OCI-LY7 (cell line): ENCODE results near the gene NFIA.

Experiments
- EZH2phosphoT487 ChIP-seq: fragments of 200-600 bp; sonication (generic); IDR thresholded peaks from 2 replicates; pipeline ENCODE4 v1.6.1; 2018; ENCODE audit warnings: low read depth, borderline replicate concordance, mild to moderate bottlenecking, mixed run types, antibody characterized with exemption, low read length, moderate library complexity, mixed read lengths
- TF ChIP-seq, protein P1 (sequence below): fragments of 200-600 bp; sonication (generic); conservative IDR thresholded peaks from 2 replicates; pipeline ENCODE4 v1.5.1; 2014; ENCODE audit warnings: mild to moderate bottlenecking, antibody characterized with exemption, low read length, moderate library complexity, mixed read lengths

DNA sequence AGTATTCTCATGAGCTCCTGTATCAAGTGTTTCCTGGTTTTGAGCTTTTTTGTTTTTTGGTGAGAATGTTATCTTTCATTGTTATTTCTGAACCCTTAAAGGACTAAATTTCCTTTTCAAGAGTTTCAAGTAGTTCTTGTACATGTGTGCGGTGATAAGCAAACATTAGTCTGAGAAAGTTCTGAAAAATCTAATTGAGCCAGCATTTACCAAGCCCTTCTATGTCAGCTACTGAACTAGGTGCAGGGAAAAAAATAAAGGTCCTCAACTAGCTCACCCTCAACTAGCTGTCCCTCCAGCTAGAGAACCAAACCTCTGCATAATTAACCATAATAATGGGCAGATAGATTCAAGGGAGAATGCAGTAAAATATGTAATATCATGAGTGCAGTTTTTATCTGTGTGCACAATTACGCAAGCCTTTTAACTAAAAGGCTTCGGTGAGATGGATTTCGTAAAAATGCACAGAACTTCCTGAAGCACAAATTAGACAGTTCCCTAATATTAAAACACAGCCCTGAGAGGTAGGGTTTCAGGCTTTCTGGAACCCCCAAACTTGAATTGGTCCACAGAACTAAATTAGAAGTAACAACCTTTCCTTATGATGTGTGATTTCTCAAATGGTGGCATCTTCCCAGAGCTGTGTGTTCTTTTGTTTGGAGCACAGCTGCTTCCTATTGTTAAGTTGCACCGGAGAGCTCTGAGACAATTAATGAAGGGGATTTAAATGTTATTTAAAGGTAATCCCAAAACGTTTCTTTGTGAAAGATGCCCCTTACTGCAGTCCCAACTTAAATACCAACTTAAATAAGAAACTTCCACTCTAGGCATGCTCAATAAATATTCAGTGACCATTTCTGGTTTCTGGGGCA is 165.8 kb downstream of the NFIA start:
- TF ChIP-seq, protein P1, sequence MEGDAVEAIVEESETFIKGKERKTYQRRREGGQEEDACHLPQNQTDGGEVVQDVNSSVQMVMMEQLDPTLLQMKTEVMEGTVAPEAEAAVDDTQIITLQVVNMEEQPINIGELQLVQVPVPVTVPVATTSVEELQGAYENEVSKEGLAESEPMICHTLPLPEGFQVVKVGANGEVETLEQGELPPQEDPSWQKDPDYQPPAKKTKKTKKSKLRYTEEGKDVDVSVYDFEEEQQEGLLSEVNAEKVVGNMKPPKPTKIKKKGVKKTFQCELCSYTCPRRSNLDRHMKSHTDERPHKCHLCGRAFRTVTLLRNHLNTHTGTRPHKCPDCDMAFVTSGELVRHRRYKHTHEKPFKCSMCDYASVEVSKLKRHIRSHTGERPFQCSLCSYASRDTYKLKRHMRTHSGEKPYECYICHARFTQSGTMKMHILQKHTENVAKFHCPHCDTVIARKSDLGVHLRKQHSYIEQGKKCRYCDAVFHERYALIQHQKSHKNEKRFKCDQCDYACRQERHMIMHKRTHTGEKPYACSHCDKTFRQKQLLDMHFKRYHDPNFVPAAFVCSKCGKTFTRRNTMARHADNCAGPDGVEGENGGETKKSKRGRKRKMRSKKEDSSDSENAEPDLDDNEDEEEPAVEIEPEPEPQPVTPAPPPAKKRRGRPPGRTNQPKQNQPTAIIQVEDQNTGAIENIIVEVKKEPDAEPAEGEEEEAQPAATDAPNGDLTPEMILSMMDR, result no peak
- no peak for TF ChIP-seq EZH2phosphoT487
